K562 (cell line): ENCODE measurements around the gene PALM3. TPM values are rescaled to one million over a fixed set of nuclear protein-coding genes. Genes with fewer than 3 reads are reported as not detected.

Source experiments
- ATAC-seq: fragments of 200-7000 bp; cut with Tn5 transposase; 3 replicates; pipeline ENCODE4 v1.9.1; 2020; ENCODE audit warnings: moderate library complexity
- BruUV-seq: library from RNA; stranded (reverse); fragments of 400-500 nt; replicated peaks from 2 replicates; lab custom pipeline; 2021; lab: Mats Ljungman, UMichigan
- CTCF ChIA-PET: fragments of 300-600 bp; formaldehyde crosslinking; extraction: SDS; loops from one replicate; lab custom pipeline; 2021; ENCODE audit warnings: low intra/inter-chr PET ratio; lab: Yijun Ruan, JAX
- POLR2A ChIA-PET: fragments of 300-600, 350-650 bp; sonication (Branson Sonifier 250); formaldehyde crosslinking; extraction: SDS; loops from one replicate; lab custom pipeline; 2021; ENCODE audit warnings: antibody characterized with exemption, inconsistent platforms; lab: Yijun Ruan, JAX
- DNase-seq, 4 experiments: peaks; one replicate each; pipeline versions ENCODE4 v3.0.0 to v3.0.0-alpha.2; 2011 to 2018; ENCODE audit warnings: low spot score in 3 of 4, mixed read lengths in 3 of 4; ENCODE audit errors: extremely low read depth in 1 of 4
- FAIRE-seq: peaks from 2 replicates; lab custom pipeline; 2011; peaks lifted over from hg19 to GRCh38; lab: Jason Lieb, UNC
- H2AFZ ChIP-seq: 2 replicates; pipeline ENCODE4 v1.6.0; 2011; ENCODE audit warnings: low read depth, low read length, control low read depth, inconsistent platforms
- H3K27ac ChIP-seq: fragments of 200-600 bp; 3 replicates; pipeline ENCODE4 v1.8.0; 2011; ENCODE audit warnings: low read depth, mild to moderate bottlenecking, control low read depth, inconsistent platforms, low read length, moderate library complexity, mixed read lengths; ENCODE audit errors: extremely low read depth
- H3K27me3 ChIP-seq, 2 experiments: fragments of 300-600 bp in 1 of 2; 2 replicates in 1 of 2; 3 replicates in 1 of 2; pipeline versions ENCODE4 v1.6.0 to v1.8.0; 2011; ENCODE audit warnings: inconsistent platforms in 2 of 2, low read length in 2 of 2, mild to moderate bottlenecking in 1 of 2, mixed read lengths in 1 of 2, moderate library complexity in 1 of 2; ENCODE audit not compliant: control insufficient read depth in 2 of 2, insufficient read depth in 2 of 2
- H3K36me3 ChIP-seq: fragments of 300-600 bp; 3 replicates; pipeline ENCODE4 v1.8.0; 2011; ENCODE audit warnings: mild to moderate bottlenecking, low read length, inconsistent platforms; ENCODE audit not compliant: control insufficient read depth, insufficient read depth
- H3K4me1 ChIP-seq, 2 experiments: fragments of 200-600 bp in 1 of 2; replicated peaks in 1 of 2; 2 replicates in 1 of 2; 3 replicates in 1 of 2; pipeline versions ENCODE4 v1.5.1 to v1.8.0; 2011; ENCODE audit warnings: inconsistent platforms in 2 of 2, low read length in 2 of 2, mild to moderate bottlenecking in 1 of 2, mixed read lengths in 1 of 2, moderate library complexity in 1 of 2; ENCODE audit not compliant: control insufficient read depth in 2 of 2, insufficient read depth in 2 of 2
- H3K4me2 ChIP-seq: 2 replicates; pipeline ENCODE4 v1.6.1; 2011; ENCODE audit warnings: low read length, control low read depth, inconsistent platforms, mixed read lengths; ENCODE audit not compliant: insufficient read depth
- H3K4me3 ChIP-seq: fragments of 200-600 bp; sonication (generic), shearing (Covaris generic); 2 replicates; pipeline ENCODE4 v1.5.1; 2016; ENCODE audit warnings: control low read depth, inconsistent platforms
- H3K79me2 ChIP-seq: fragments of 200-600 bp; 3 replicates; pipeline ENCODE4 v1.8.0; 2011; ENCODE audit warnings: low read length, inconsistent platforms; ENCODE audit not compliant: control insufficient read depth, insufficient read depth
- H3K9ac ChIP-seq, 2 experiments: 2 replicates each; pipeline versions ENCODE4 v1.6.0 to v1.6.1; 2011; ENCODE audit warnings: low read depth in 2 of 2, low read length in 2 of 2, control low read depth in 1 of 2, inconsistent platforms in 1 of 2, mild to moderate bottlenecking in 1 of 2, mixed read lengths in 1 of 2; ENCODE audit not compliant: insufficient read depth in 1 of 2
- H3K9me1 ChIP-seq: one replicate; pipeline ENCODE4 v1.6.0; 2011; ENCODE audit warnings: inconsistent platforms, mild to moderate bottlenecking, low read length, moderate library complexity; ENCODE audit not compliant: control insufficient read depth, insufficient read depth
- H3K9me3 ChIP-seq: replicated peaks from 2 replicates; pipeline ENCODE4 v1.5.1; 2011; ENCODE audit warnings: low read depth, low read length, inconsistent platforms; ENCODE audit not compliant: control insufficient read depth, insufficient read depth
- H4K20me1 ChIP-seq: replicated peaks from 2 replicates; pipeline ENCODE4 v1.6.1; 2011; ENCODE audit warnings: low read length, inconsistent platforms, mixed read lengths; ENCODE audit not compliant: control insufficient read depth, insufficient read depth
- BCL6 ChIP-seq: fragments of 250-450 bp; sonication (Bioruptor Pico); IDR thresholded peaks from 2 replicates; pipeline ENCODE4 v1.4.0; 2020
- BCOR ChIP-seq: fragments of 450-650 bp; IDR thresholded peaks from 2 replicates; pipeline ENCODE4 v1.6.1; 2016
- HBP1 ChIP-seq: fragments of 450-650 bp; formaldehyde crosslinking; IDR thresholded peaks from 2 replicates; pipeline ENCODE4 v1.4.0; 2022; ENCODE audit warnings: missing genetic modification characterization
- KDM1A ChIP-seq, 2 experiments: fragments of 450-650 bp; IDR thresholded peaks; 2 replicates each; pipeline ENCODE4 v1.6.1; 2016; ENCODE audit warnings: mild to moderate bottlenecking in 2 of 2
- RBM25 ChIP-seq: fragments of 200-400 bp; formaldehyde crosslinking; IDR thresholded peaks from 2 replicates; pipeline ENCODE4 v1.6.1; 2018; ENCODE audit warnings: low read length, low read depth, moderate library complexity; ENCODE audit not compliant: severe bottlenecking
- RBM34 ChIP-seq: fragments of 200-400 bp; formaldehyde crosslinking; IDR thresholded peaks from 2 replicates; pipeline ENCODE4 v1.6.1; 2018; ENCODE audit warnings: low read length, borderline replicate concordance; ENCODE audit not compliant: insufficient read depth
- RCOR1 ChIP-seq, 2 experiments: IDR thresholded peaks; 2 replicates each; pipeline ENCODE4 v1.6.1; 2012; ENCODE audit warnings: low read depth in 2 of 2, low read length in 2 of 2, borderline replicate concordance in 1 of 2, improper control_type of control experiment in 1 of 2
- SMARCA5 ChIP-seq: fragments of 450-650 bp; IDR thresholded peaks from 2 replicates; pipeline ENCODE4 v1.6.1; 2016
- WGBS: fragments of 100-300 bp; shearing (Covaris generic); methylation state at CpG from one replicate; pipeline ENCODE4 v1.1.6; 2016; ENCODE audit warnings: low coverage, mixed read lengths; ENCODE audit not compliant: insufficient coverage; ENCODE audit errors: missing lambda C conversion rate; 5-methylcytosine and 5-hydroxymethylcytosine counted together
- in situ Hi-C: fragments of 300-500 bp; cut with MboI; formaldehyde crosslinking; loops from 4 replicates; pipeline ENCODE4 v1.15.0; 2018; ENCODE audit warnings: inconsistent platforms, mixed read lengths
- intact Hi-C: fragments of 100-400 bp; cut with micrococcal nuclease; formaldehyde crosslinking; loops from 2 replicates; pipeline ENCODE4 v1.14.2; 2022
- polyA plus RNA-seq, 8 experiments: library from polyadenylated mRNA; depleted of rRNA in 4 of 8; stranded (reverse) in 5 of 8; unstranded in 3 of 8; fragments of >200 nt; fragmentation: Nextera tagmentation in 2 of 8; fragmentation: Illumina TruSeq in 1 of 8; extraction: Ambion mirVana in 2 of 8; extraction: Trizol in 1 of 8; gene quantifications; 2 replicates each; pipeline versions ENCODE4 v1.2.1 to v1.2.3, GENCODE V29; 2011 to 2014; ENCODE audit warnings: inconsistent platforms in 1 of 8, missing spikeins in 1 of 8
- total RNA-seq, 7 experiments: library from RNA; depleted of rRNA in 6 of 7; stranded (reverse); fragments of >200 nt in 6 of 7; fragmentation: Illumina TruSeq in 2 of 7; extraction: Trizol in 2 of 7; gene quantifications; 2 replicates each; pipeline versions ENCODE4 v1.2.1 to v1.2.3, GENCODE V29; 2011 to 2021; ENCODE audit warnings: low replicate concordance in 1 of 7

PALM3 gene
- total and polyA plus RNA-seq, 9 of the 15 experiments (the other 6 are each of a cell fraction or from before 2014, with no cell fraction given) = 0.07 to 9.3 (median 3.3) TPM

- Histone ChIP-seq H3K79me2 (no peaks in the 10 kb centered on the region; the same call in 2 of the 3 replicates), H3K9me3 (no peaks in the 10 kb centered on the region)
- TF ChIP-seq KDM1A (IDR thresholded peaks at IDR 0.05) (peak; percentile 54 to 71; a peak in 3 of 4 replicates), BCL6 (CRISPR knock-in tag) (no peak), RBM25 (peak; percentile 91), RBM34 (no peak), SMARCA5 (0 out of 2 replicates have a peak, but pooled peaks have one; percentile 49), BCOR (peak; percentile 91), HBP1 (no peak), RCOR1 (IDR thresholded peaks at IDR 0.05; ENCODE audit: borderline replicate concordance in 1 of 2, low read depth in 2 of 2, low read length in 2 of 2) (0 out of 4 replicates have a peak, but pooled peaks of 1 of the 2 experiments have one; percentile 37)
- TF ChIP-seq, all 486 proteins: peak for 5
- Histone ChIP-seq H2AFZ (no peak overlapping the region), H3K9me1 (no peaks in the 10 kb centered on the region), H4K20me1 (no peaks in the 10 kb centered on the region), H3K36me3 (peaks cover 15% of the 10 kb centered on the region; the same call in 1 of the 3 replicates), H3K9ac (no peak overlapping the region; a peak in 1 of 4 replicates), H3K27me3 (no peaks in the 10 kb centered on the region), H3K4me1 (peaks cover 0 to 15% of the 10 kb centered on the region in 2 experiments; a peak in 3 of 5 replicates), H3K4me2 (no peak overlapping the region), H3K4me3 (no peak overlapping the region), H3K27ac (no peak overlapping the region)
- in situ Hi-C loops = no loop called here
- ChIA-PET CTCF (no interaction called here), POLR2A (interaction anchor here (0.6 kb wide), 1 partner anchor 13 kb away, joined by 3 read pairs; no protein-coding TSS in a partner anchor)
- intact Hi-C loops = no loop called here
- 88% methylated on average over 19 of the region's 23 CpGs for WGBS
- DNase-seq = no peak
- BruUV-seq = no TSS peak
- FAIRE-seq = no peak
- ATAC-seq = no peak
Measured at GRCh38 chr19:14107581-14108461, 45.9 kb upstream of the PALM3 start.
